AG10803 (cell line): ENCODE measurements around the gene KCNH5.

Experiments
- DNase-seq: peaks from one replicate; pipeline ENCODE4 v3.0.0; 2010; ENCODE audit warnings: low read depth
- H3K4me3 ChIP-seq: 2 replicates; pipeline ENCODE4 v1.5.1; 2011; ENCODE audit warnings: mild to moderate bottlenecking, low read length, control low read depth
- TF ChIP-seq, protein P1 (sequence below): conservative IDR thresholded peaks from 2 replicates; pipeline ENCODE4 v1.5.1; 2011; ENCODE audit warnings: mild to moderate bottlenecking, low read length, control low read depth, inconsistent platforms

The KCNH5 gene

DNA sequence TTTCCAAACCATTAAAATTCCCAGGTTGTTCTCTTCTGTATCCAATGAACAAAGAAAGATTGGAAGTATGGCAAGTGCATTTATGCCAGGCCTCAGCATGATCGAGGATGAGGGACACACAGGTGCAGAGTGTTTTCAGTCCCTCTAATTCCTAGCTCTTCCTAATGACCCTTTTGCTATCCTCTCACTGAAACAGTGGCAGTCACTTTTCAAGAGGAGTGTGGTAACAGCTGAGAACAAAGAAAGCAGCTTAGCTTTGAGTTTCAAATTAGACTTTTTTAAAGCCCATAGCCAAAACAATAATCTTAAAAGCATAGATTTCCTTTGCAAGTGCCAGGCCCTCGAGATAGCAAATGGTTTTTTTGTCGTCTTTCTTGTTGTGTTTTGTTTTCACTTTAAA lies 110.8 kb downstream of the KCNH5 start:
- DNase-seq: no peak
- H3K4me3 ChIP-seq: no peak overlapping the region
- TF ChIP-seq, protein P1, sequence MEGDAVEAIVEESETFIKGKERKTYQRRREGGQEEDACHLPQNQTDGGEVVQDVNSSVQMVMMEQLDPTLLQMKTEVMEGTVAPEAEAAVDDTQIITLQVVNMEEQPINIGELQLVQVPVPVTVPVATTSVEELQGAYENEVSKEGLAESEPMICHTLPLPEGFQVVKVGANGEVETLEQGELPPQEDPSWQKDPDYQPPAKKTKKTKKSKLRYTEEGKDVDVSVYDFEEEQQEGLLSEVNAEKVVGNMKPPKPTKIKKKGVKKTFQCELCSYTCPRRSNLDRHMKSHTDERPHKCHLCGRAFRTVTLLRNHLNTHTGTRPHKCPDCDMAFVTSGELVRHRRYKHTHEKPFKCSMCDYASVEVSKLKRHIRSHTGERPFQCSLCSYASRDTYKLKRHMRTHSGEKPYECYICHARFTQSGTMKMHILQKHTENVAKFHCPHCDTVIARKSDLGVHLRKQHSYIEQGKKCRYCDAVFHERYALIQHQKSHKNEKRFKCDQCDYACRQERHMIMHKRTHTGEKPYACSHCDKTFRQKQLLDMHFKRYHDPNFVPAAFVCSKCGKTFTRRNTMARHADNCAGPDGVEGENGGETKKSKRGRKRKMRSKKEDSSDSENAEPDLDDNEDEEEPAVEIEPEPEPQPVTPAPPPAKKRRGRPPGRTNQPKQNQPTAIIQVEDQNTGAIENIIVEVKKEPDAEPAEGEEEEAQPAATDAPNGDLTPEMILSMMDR: no peak

DNA sequence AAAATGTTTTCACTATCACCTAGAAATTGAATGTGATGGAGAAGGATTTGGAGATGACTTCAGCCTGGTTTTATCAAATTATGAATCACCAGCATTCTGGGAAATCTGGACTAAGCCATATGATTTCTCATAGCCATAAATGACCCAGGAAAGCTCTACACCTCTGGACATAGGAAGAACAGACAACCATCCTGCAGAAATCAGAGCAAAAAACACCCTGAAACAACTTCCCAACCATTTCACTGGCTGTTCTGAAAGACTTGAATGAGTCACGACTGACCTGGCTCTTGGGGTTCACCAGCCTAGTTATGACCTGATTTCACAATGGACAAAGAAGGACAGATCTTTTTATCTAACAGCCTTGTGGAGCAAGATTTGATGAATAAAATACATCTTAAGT lies 123.8 kb downstream of the KCNH5 start:
- DNase-seq: no peak
- TF ChIP-seq, protein P1: no peak
- H3K4me3 ChIP-seq: no peak overlapping the region

DNA sequence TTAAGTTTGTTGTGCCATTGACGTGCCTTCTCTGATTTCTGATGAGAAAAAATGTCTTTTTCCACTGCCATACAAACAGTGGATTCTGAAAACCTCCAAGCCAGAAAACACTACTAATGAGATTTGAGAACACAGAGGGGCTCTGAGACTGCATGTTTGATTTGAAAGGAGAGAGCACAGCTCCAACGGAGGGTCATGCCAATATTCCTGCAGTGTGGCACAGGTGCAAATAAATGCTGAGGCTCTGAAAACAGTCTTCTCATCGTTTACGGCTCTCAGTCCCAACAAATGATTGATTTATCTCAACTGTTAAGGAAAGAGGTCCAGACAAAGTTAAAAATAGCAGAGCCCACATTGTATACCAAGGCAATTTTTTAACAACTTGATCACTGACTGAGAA lies 128.7 kb downstream of the KCNH5 start:
- TF ChIP-seq, protein P1: no peak
- no peak for DNase-seq
- no peak overlapping the region for H3K4me3 ChIP-seq

DNA sequence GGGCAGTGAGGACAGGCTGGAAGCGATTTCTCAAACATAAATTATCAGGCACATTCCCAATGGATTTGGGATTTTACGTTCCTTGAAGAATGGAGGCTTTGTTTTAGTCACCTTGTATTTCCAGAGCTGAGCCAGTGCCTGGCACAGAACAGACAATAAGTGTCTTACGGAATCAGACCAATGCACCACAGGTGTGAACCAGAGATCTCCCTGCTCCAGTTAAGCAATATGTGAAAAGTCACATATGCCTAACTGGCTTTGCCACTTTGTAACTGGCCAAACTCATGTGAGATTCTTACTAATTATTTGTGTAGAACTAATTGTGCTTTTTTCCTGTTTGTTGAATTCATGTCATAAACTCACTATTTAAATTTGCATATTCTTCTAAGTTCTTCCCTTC lies 130.4 kb downstream of the KCNH5 start:
- TF ChIP-seq, protein P1: no peak
- DNase-seq: no peak

DNA sequence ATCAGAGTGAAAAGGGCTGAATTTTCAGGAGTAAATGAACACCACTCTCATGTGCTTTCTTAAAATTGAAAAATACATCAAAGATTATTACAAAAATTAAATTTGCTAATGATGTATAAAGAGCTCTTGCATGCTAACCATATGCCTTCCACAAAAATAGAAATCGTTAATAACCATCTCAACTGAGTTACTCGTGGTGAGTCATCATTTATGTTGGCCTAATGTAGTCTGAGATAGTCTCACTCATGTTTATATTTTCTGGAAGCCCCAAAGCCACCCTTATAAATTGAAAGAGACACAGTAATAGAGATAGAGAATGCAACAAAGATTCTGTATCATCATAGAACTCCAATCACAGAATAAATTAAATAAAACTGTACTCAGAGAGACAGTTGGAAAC lies 131.2 kb downstream of the KCNH5 start:
- TF ChIP-seq, protein P1: no peak
- no peak for DNase-seq
- no peak overlapping the region for H3K4me3 ChIP-seq

More for the DNA sequence above, 130.4 kb downstream of the KCNH5 start:
- H3K4me3 ChIP-seq: no peak overlapping the region

DNA sequence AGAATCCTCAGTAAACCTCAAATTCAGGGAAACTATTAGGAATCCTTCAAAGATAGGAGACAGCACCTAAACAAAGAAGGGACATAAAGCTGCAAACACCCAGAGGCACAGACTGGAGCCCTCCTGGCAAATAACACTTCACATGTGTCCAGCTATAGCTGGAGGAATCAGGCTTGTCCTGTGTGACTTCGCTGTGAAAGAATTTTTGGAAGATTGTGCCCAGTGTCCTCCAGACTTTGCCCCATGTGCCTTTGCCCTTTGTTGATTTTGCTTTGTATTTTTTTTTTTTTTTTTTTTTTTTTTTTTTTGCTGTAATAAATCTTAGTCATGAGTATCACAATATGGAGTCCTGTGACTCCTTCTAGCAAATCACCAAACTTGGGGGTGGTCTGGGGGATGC lies 136.8 kb downstream of the KCNH5 start:
- TF ChIP-seq, protein P1: no peak
- DNase-seq: no peak
- H3K4me3 ChIP-seq: no peak overlapping the region

DNA sequence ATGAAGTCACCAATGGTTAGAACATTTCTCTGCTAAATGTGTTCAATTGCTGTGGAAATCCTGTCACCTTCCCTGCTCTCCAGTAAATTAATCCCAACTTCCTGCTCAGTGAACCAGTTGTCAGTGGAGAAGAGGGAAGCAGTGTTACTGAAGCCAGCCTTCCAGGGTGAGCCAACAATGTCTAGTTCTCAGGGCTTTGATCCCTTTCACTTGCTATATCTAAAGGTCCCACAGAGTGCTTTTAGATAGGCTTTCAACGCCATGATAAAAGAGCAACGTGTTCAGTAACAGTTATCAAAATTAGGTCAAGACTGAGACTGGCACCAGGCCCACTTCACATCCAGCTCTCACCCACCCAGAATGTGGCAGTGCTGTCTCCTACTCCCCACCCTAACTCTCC lies 139.7 kb downstream of the KCNH5 start:
- no peak overlapping the region for H3K4me3 ChIP-seq
- TF ChIP-seq, protein P1: no peak
- DNase-seq: no peak
